GM12864 (cell line): Measurements from ENCODE around the gene FMO1.
"Not testable (repeated sequence)": the region's sequence is repeated elsewhere in the genome, so short reads cannot be mapped to it uniquely, and the experiment has no call there.

ENCODE experiments used
- DNase-seq: peaks from one replicate; pipeline ENCODE4 v3.0.0-alpha.2; 2011; ENCODE audit warnings: low read depth
- H3K4me3 ChIP-seq: 2 replicates; pipeline ENCODE4 v1.5.1; 2011; ENCODE audit warnings: mild to moderate bottlenecking, low read depth, low read length, control low read depth
- CTCF ChIP-seq: IDR thresholded peaks from 2 replicates; pipeline ENCODE4 v1.5.1; 2011; ENCODE audit warnings: low read depth, mild to moderate bottlenecking, moderate library complexity, low read length, control low read depth, inconsistent platforms; ENCODE audit errors: missing control alignments

Gene FMO1

GRCh38 chr1:171279234-171279633 is 30.9 kb downstream of the FMO1 start:
- no peak for DNase-seq
- no peak for TF ChIP-seq CTCF
- no peak overlapping the region for H3K4me3 ChIP-seq

- no peak for DNase-seq
- no peak for TF ChIP-seq CTCF
These were observed 31.4 kb downstream of the FMO1 start for GRCh38 chr1:171279678-171280077.

GRCh38 chr1:171280599-171280998 is 32.3 kb downstream of the FMO1 start:
- TF ChIP-seq CTCF: no peak
- DNase-seq: no peak
- H3K4me3 ChIP-seq: no peak overlapping the region

More at GRCh38 chr1:171279678-171280077, 31.4 kb downstream of the FMO1 start:
- H3K4me3 ChIP-seq: no peak overlapping the region

GRCh38 chr1:171286032-171286705 is 37.9 kb downstream of the FMO1 start:
- TF ChIP-seq CTCF: no peak
- no peak overlapping the region for H3K4me3 ChIP-seq
- DNase-seq: no peak

- H3K4me3 ChIP-seq: no peak overlapping the region
- DNase-seq: no peak
- TF ChIP-seq CTCF: no peak
These were observed 42.3 kb downstream of the FMO1 start for GRCh38 chr1:171290621-171291020.

- no peak overlapping the region for H3K4me3 ChIP-seq
- no peak for DNase-seq
- no peak for TF ChIP-seq CTCF
These were observed 44.5 kb downstream of the FMO1 start for GRCh38 chr1:171292799-171293198.

- not testable (repeated sequence) for H3K4me3 ChIP-seq, DNase-seq
These were observed 47.1 kb downstream of the FMO1 start for GRCh38 chr1:171295383-171295782.
